KMS-11 (cell line): ENCODE results near the gene SPANXN1.
"Not testable (repeated sequence)": the region's sequence is repeated elsewhere in the genome, so short reads cannot be mapped to it uniquely, and the experiment has no call there.

Experiments
- H2AFZ ChIP-seq: fragments of 200-600 bp; sonication (generic); 2 replicates; pipeline ENCODE4 v1.6.1; 2016; ENCODE audit warnings: antibody characterized with exemption, mixed run types, low read depth
- H3K27ac ChIP-seq: fragments of 200-600 bp; sonication (generic); 2 replicates; pipeline ENCODE4 v1.6.1; 2016; ENCODE audit warnings: mild to moderate bottlenecking, mixed run types
- H3K27me3 ChIP-seq: fragments of 200-600 bp; sonication (generic); 2 replicates; pipeline ENCODE4 v1.6.1; 2017; ENCODE audit warnings: mild to moderate bottlenecking, low read depth, mixed run types, moderate library complexity; ENCODE audit not compliant: insufficient read depth
- H3K36me3 ChIP-seq: fragments of 200-600 bp; sonication (generic); 2 replicates; pipeline ENCODE4 v1.6.1; 2017; ENCODE audit warnings: mild to moderate bottlenecking, mixed run types; ENCODE audit not compliant: insufficient read depth
- H3K4me1 ChIP-seq: fragments of 200-600 bp; sonication (generic); 2 replicates; pipeline ENCODE4 v1.6.1; 2016; ENCODE audit warnings: mild to moderate bottlenecking, low read depth, mixed run types; ENCODE audit not compliant: poor library complexity, severe bottlenecking
- H3K4me2 ChIP-seq: fragments of 200-600 bp; sonication (generic); 2 replicates; pipeline ENCODE4 v1.7.0; 2016; ENCODE audit warnings: mild to moderate bottlenecking, mixed run types
- H3K4me3 ChIP-seq: fragments of 200-600 bp; sonication (generic); IDR thresholded peaks from 2 replicates; pipeline ENCODE4 v1.6.1; 2017; ENCODE audit warnings: low read depth, low read length, mixed read lengths; ENCODE audit not compliant: insufficient read depth
- H3K79me2 ChIP-seq: fragments of 200-600 bp; sonication (generic); 2 replicates; pipeline ENCODE4 v1.6.1; 2016; ENCODE audit warnings: low read depth, mixed run types; ENCODE audit not compliant: insufficient read depth
- H3K9ac ChIP-seq: fragments of 200-600 bp; sonication (generic); 2 replicates; pipeline ENCODE4 v1.6.1; 2016; ENCODE audit warnings: mild to moderate bottlenecking, mixed run types
- H4K20me1 ChIP-seq: fragments of 200-600 bp; sonication (generic); 2 replicates; pipeline ENCODE4 v1.6.1; 2016; ENCODE audit warnings: mild to moderate bottlenecking, mixed run types; ENCODE audit not compliant: insufficient read depth
- CTCF ChIP-seq: fragments of 200-600 bp; sonication (generic); conservative IDR thresholded peaks from 2 replicates; pipeline ENCODE4 v1.6.1; 2017; ENCODE audit warnings: low read depth, mild to moderate bottlenecking, antibody characterized with exemption, low read length, moderate library complexity, mixed read lengths

The SPANXN1 gene

GRCh38 chrX:145247203-145247602, at the start of gene SPANXN1:
Gene SPANXN1, plus strand, starts transcription at chrX:145247503. Its CDS starts 84 bp downstream, at chrX:145247587.
- not testable (repeated sequence) for H3K27me3 ChIP-seq, H4K20me1 ChIP-seq

GRCh38 chrX:145199078-145199477, 48.2 kb upstream of the SPANXN1 start:
- Histone ChIP-seq H3K4me2 (no peak overlapping the region), H2AFZ (no peak overlapping the region), H3K36me3 (no peaks in the 10 kb centered on the region), H3K9ac (no peak overlapping the region), H3K79me2 (no peaks in the 10 kb centered on the region), H3K4me1 (no peaks in the 10 kb centered on the region), H3K27ac (no peak overlapping the region), H3K27me3 (no peaks in the 10 kb centered on the region), H4K20me1 (no peaks in the 10 kb centered on the region), H3K4me3 (no peak overlapping the region)
- TF ChIP-seq CTCF, result no peak

More at GRCh38 chrX:145247203-145247602, at the start of gene SPANXN1:
- not testable (repeated sequence) for H3K4me2 ChIP-seq, H3K79me2 ChIP-seq, H2AFZ ChIP-seq, H3K9ac ChIP-seq, H3K4me3 ChIP-seq, H3K36me3 ChIP-seq, H3K4me1 ChIP-seq, H3K27ac ChIP-seq

- Histone ChIP-seq H3K27me3 (no peaks in the 10 kb centered on the region), H3K79me2 (no peaks in the 10 kb centered on the region), H3K4me3 (no peak overlapping the region), H3K36me3 (no peaks in the 10 kb centered on the region), H4K20me1 (no peaks in the 10 kb centered on the region), H2AFZ (no peak overlapping the region), H3K4me1 (no peaks in the 10 kb centered on the region), H3K27ac (no peak overlapping the region), H3K4me2 (no peak overlapping the region), H3K9ac (no peak overlapping the region)
- TF ChIP-seq CTCF, result peak; percentile 55
These were observed 33.8 kb upstream of the SPANXN1 start for GRCh38 chrX:145213504-145213903.

GRCh38 chrX:145292218-145292617, 44.9 kb downstream of the SPANXN1 start:
- Histone ChIP-seq H3K4me3 (no peak overlapping the region), H3K4me2 (no peak overlapping the region), H3K27me3 (no peaks in the 10 kb centered on the region), H3K9ac (no peak overlapping the region), H3K27ac (no peak overlapping the region), H4K20me1 (no peaks in the 10 kb centered on the region), H3K36me3 (no peaks in the 10 kb centered on the region), H3K4me1 (no peaks in the 10 kb centered on the region), H3K79me2 (no peaks in the 10 kb centered on the region), H2AFZ (no peak overlapping the region)
- no peak for TF ChIP-seq CTCF
